HG03439 (cell line): Measurements from ENCODE around the gene PLGRKT.
"Not testable (repeated sequence)": the region's sequence is repeated elsewhere in the genome, so short reads cannot be mapped to it uniquely, and the experiment has no call there.

Source experiments
- ATAC-seq: cut with Tn5 transposase; IDR thresholded peaks from one replicate; pipeline ENCODE4 v1.9.1; 2021; ENCODE audit warnings: mild to moderate bottlenecking, moderate library complexity; ENCODE audit not compliant: unreplicated experiment

PLGRKT gene

GRCh38 chr9:5453004-5453403, 15.3 kb upstream of the PLGRKT start:
- no peak for ATAC-seq

- no peak for ATAC-seq
Observed at GRCh38 chr9:5452286-5452609, 14.5 kb upstream of the PLGRKT start.

DNA sequence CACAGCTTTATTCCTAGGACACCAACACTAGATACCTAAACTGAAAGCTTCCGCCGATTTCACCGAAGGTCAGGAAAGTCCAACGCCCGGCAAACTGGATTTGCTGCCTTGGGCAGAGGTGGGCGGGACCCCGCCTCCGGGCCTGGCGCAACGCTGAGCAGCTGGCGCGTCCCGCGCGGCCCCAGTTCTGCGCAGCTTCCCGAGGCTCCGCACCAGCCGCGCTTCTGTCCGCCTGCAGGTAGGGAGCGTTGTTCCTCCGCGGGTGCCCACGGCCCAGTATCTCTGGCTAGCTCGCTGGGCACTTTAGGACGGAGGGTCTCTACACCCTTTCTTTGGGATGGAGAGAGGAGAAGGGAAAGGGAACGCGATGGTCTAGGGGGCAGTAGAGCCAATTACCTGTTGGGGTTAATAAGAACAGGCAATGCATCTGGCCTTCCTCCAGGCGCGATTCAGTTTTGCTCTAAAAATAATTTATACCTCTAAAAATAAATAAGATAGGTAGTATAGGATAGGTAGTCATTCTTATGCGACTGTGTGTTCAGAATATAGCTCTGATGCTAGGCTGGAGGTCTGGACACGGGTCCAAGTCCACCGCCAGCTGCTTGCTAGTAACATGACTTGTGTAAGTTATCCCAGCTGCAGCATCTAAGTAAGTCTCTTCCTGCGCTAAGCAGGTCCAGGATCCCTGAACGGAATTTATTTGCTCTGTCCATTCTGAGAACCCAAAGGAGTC, 12.8 kb upstream of the PLGRKT start, which contains the start of gene CD274:
Gene CD274 (plus strand): TSS at position 184 of the 733 bp plus-strand sequence. CDS start 5,572 bp downstream, outside the sequence.
- peak; percentile 70 for ATAC-seq

GRCh38 chr9:5449521-5450358, 12.0 kb upstream of the PLGRKT start:
- no peak for ATAC-seq

- no peak for ATAC-seq
Observed at GRCh38 chr9:5448461-5449435, 11.0 kb upstream of the PLGRKT start.

- ATAC-seq = no peak
Observed at GRCh38 chr9:5448016-5448415, 10.3 kb upstream of the PLGRKT start.

- ATAC-seq = no peak
Observed at GRCh38 chr9:5447337-5447736, 9.6 kb upstream of the PLGRKT start.

- no peak for ATAC-seq
Observed at GRCh38 chr9:5446451-5447236, 8.9 kb upstream of the PLGRKT start.

- ATAC-seq = no peak
Observed at GRCh38 chr9:5445886-5446285, 8.2 kb upstream of the PLGRKT start.

DNA sequence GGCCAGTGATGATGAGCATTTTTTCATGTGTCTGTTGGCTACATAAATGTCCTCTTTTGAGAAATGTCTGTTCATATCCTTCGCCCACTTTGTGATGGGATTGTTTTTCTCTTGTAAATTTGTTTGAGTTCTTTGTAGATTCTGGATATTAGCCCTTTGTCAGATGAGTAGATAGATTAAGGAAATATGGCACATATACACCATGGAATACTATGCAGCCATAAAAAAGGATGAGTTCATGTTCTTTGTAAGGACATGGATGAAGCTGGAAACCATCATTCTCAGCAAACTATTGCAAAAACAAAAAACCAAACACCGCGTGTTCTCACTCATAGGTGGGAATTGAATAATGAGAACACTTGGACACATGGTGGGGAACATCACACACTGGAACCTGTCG, 7.4 kb upstream of the PLGRKT start:
- ATAC-seq = not testable (repeated sequence)

DNA sequence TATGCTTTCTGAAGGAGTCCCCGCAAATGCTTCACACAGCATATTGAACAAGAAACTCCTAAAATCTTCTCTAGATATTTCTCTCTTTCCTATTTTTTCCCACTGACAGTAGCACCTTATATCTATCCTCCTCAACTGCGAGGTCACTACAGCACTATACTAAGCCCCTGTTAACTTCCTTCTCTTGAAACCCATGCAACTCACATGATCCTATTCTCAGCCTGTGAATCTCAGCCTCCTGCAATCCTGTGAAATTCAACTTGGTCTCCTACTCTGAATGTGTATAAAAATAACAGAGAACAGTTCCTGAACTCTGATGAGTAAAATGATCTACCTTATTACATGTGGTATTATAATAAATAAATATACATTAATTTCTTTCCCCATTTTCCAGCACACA, 6.1 kb upstream of the PLGRKT start:
- no peak for ATAC-seq

GRCh38 chr9:5442400-5443011, 4.8 kb upstream of the PLGRKT start:
- ATAC-seq = no peak

DNA sequence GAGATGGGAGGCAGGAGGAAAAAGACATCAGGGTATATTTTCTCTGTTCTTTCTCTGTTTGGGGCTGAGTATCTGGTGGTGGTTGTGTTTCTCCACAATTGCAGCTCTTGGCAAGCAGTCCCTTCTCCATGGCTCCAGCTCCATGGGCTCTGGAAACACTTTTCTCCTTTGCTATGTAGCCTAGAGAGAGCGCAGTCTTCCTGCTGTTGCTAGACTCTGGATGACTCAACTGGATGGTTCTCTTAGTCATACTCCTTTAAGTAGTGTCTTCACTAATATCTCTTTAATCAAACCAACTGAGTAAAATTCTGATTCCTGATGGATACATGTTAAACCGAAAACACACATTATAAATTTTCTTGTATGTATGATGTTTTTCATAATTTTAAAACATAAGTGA, 3.3 kb upstream of the PLGRKT start:
- ATAC-seq = no peak

- no peak for ATAC-seq
Observed at GRCh38 chr9:5440426-5440825, 2.7 kb upstream of the PLGRKT start.

- peak; percentile 58 for ATAC-seq
Observed at GRCh38 chr9:5438301-5439162, 807 bp upstream of the PLGRKT start.

DNA sequence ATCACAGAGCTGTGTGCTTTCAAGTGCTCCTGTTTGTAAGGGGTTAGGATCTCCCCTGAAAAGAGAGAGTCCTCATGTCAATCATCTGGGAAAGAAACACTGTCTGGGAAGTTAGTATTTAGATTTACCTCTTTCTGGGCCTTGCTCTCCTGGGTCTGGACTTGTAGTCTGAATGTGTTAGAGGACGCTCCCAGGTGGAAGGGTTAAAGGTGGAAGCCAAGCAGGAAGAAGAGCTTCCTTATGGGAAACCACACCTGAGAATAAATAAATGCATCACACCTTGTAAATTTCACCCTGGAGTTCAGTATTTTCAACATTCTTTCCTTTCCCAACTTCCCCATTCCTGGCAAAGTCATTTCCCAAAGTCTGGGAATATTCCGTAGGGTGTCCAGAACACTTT, 1.3 kb downstream of the PLGRKT start:
- no peak for ATAC-seq

DNA sequence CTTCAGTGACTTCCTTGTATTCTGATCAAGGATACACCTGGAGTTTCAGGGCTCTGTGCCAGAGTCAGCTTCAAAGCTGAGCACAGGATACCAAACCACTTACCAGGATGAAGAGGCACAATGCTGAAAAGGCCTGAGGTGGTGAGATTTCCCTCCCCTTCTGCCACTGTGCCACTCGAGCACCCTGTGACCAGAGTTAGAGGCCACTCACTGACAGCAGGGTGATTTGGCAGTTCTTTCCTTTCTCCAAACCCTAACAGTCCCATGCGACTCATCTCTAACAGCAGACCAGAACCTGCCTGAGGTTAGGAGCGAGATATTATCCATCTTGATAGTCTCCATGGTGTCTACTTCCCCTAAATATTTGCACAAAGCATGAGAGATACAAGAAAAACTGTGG, 1.8 kb downstream of the PLGRKT start:
- no peak for ATAC-seq

DNA sequence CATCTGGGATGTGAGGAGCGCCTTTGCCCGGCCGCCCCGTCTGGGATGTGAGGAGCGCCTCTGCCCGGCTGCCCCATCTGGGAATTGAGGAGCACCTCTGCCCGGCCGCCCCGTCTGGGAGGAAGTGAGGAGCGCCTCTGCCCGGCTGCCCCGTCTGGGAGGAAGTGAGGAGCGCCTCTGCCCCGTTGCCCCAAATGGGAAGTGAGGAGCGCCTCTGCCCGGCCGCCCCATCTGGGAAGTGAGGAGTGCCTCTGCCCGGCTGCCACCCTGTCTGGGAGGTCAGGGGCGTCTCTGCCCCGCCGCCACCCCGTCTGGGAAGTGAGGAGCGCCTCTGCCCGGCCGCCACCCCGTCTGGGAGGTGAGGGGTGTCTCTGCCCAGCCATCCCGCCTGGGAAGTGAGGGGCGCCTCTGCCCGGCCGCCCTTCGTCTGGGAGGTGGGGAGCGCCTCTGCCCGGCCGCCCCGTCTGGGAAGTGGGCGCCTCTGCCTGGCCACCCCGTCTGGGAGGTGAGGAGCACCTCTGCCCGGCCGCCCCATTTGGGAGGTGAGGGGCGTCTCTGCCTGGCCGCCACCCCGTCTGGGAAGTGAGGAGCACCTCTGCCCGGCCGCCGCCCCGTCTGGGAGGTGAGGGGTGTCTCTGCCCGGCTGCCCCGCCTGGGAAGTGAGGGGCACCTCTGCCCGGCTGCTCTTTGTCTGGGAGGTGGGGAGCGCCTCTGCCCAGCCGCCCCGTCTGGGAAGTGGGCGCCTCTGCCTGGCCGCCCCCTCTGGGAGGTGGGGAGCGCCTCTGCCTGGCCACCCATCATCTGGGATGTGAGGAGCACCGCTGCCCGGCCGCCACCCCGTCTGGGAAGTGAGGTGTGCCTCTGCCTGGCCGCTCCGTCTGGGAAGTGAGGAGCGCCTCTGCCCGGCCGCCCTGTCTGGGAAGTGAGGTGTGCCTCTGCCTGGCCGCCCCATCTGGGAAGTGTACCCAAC, 3.6 kb downstream of the PLGRKT start:
- not testable (repeated sequence) for ATAC-seq
